Skeletal muscle tissue (tissue), 4 donors: ENCODE measurements around the gene LRRC32. TPM values are rescaled to one million over a fixed set of nuclear protein-coding genes. Genes with fewer than 3 reads are reported as not detected.

Experiments used
- H3K27ac ChIP-seq: one replicate; pipeline ENCODE4 v1.7.0; 2013; ENCODE audit warnings: mild to moderate bottlenecking, low read depth, low read length, inconsistent platforms
- H3K27me3 ChIP-seq, 3 donors: one replicate each; pipeline ENCODE4 v1.7.0; 2013; ENCODE audit warnings: low read length in 3 of 3; ENCODE audit not compliant: control insufficient read depth in 3 of 3, insufficient read depth in 3 of 3
- H3K36me3 ChIP-seq, 3 donors: one replicate each; pipeline ENCODE4 v1.7.0; 2013; ENCODE audit warnings: low read length in 3 of 3; ENCODE audit not compliant: control insufficient read depth in 3 of 3, insufficient read depth in 3 of 3
- H3K4me1 ChIP-seq, 3 donors: one replicate each; pipeline ENCODE4 v1.7.0; 2013; ENCODE audit warnings: low read length in 3 of 3, mild to moderate bottlenecking in 3 of 3; ENCODE audit not compliant: control insufficient read depth in 3 of 3, insufficient read depth in 3 of 3
- H3K4me3 ChIP-seq, 3 donors: one replicate each; pipeline ENCODE4 v1.7.0; 2013; ENCODE audit warnings: low read length in 3 of 3
- H3K9ac ChIP-seq, 3 donors: one replicate each; pipeline ENCODE4 v1.7.0; 2013; ENCODE audit warnings: low read length in 3 of 3, mild to moderate bottlenecking in 3 of 3, moderate library complexity in 2 of 3, low read depth in 1 of 3
- H3K9me3 ChIP-seq, 3 donors: one replicate each; pipeline ENCODE4 v1.7.0; 2013; ENCODE audit warnings: low read length in 3 of 3; ENCODE audit not compliant: control insufficient read depth in 3 of 3
- total RNA-seq: library from RNA; depleted of rRNA; stranded (reverse); fragments of >200 nt; gene quantifications from one replicate; pipeline ENCODE4 v1.2.3, GENCODE V29; 2014
- donor health status: Osteomylitis.

The LRRC32 gene
- total RNA-seq, 1 donor from 2014 or later, result 6.3 TPM

- Histone ChIP-seq H3K9ac (no peak overlapping the region), H3K36me3 (no peaks in the 10 kb centered on the region), H3K27ac (no peak overlapping the region), H3K4me3 (no peak overlapping the region), H3K4me1 (no peaks in the 10 kb centered on the region), H3K9me3 (no peaks in the 10 kb centered on the region), H3K27me3 (peaks cover 0 to 6% (median 0%) of the 10 kb centered on the region in 3 donors)
Measured at GRCh38 chr11:76691655-76692054, 21.1 kb upstream of the LRRC32 start.

- no peaks in the 10 kb centered on the region for H3K9me3 ChIP-seq
Measured at GRCh38 chr11:76690736-76691135, 20.2 kb upstream of the LRRC32 start.

GRCh38 chr11:76689313-76690260, 19.0 kb upstream of the LRRC32 start:
- no peak overlapping the region for H3K9ac ChIP-seq
- peaks cover 0 to 6% (median 0%) of the 10 kb centered on the region in 3 donors for H3K27me3 ChIP-seq
- no peak overlapping the region for H3K27ac ChIP-seq
- no peaks in the 10 kb centered on the region for H3K9me3 ChIP-seq
- H3K4me3 ChIP-seq, result no peak overlapping the region
- no peaks in the 10 kb centered on the region for H3K4me1 ChIP-seq
- H3K36me3 ChIP-seq, result no peaks in the 10 kb centered on the region

More at GRCh38 chr11:76690736-76691135, 20.2 kb upstream of the LRRC32 start:
- Histone ChIP-seq H3K27me3 (peaks cover 0 to 6% (median 0%) of the 10 kb centered on the region in 3 donors), H3K4me1 (no peaks in the 10 kb centered on the region), H3K9ac (no peak overlapping the region), H3K4me3 (no peak overlapping the region), H3K36me3 (no peaks in the 10 kb centered on the region), H3K27ac (no peak overlapping the region)

- Histone ChIP-seq H3K4me3 (no peak overlapping the region), H3K27ac (no peak overlapping the region), H3K9ac (no peak overlapping the region), H3K9me3 (no peaks in the 10 kb centered on the region), H3K27me3 (peaks cover 0 to 6% (median 0%) of the 10 kb centered on the region in 3 donors), H3K4me1 (no peaks in the 10 kb centered on the region), H3K36me3 (no peaks in the 10 kb centered on the region)
Measured at GRCh38 chr11:76688146-76688545, 17.6 kb upstream of the LRRC32 start.

- no peaks in the 10 kb centered on the region for H3K36me3 ChIP-seq
Measured at GRCh38 chr11:76686261-76687079, 15.9 kb upstream of the LRRC32 start.

GRCh38 chr11:76685831-76686230, 15.3 kb upstream of the LRRC32 start:
- Histone ChIP-seq H3K4me1 (no peaks in the 10 kb centered on the region), H3K27ac (no peak overlapping the region), H3K27me3 (peaks cover 0 to 11% (median 3%) of the 10 kb centered on the region in 3 donors), H3K9me3 (no peaks in the 10 kb centered on the region), H3K9ac (no peak overlapping the region), H3K4me3 (no peak overlapping the region), H3K36me3 (no peaks in the 10 kb centered on the region)

More at GRCh38 chr11:76686261-76687079, 15.9 kb upstream of the LRRC32 start:
- H3K9me3 ChIP-seq, result no peaks in the 10 kb centered on the region
- no peak overlapping the region for H3K9ac ChIP-seq
- peaks cover 0 to 9% (median 0%) of the 10 kb centered on the region in 3 donors for H3K27me3 ChIP-seq
- H3K4me3 ChIP-seq, result no peak overlapping the region
- no peak overlapping the region for H3K27ac ChIP-seq
- H3K4me1 ChIP-seq, result no peaks in the 10 kb centered on the region

GRCh38 chr11:76685237-76685636, 14.7 kb upstream of the LRRC32 start:
- H3K27me3 ChIP-seq, result peaks cover 0 to 11% (median 3%) of the 10 kb centered on the region in 3 donors
- no peaks in the 10 kb centered on the region for H3K36me3 ChIP-seq
- peaks cover 3 to 5% (median 4%) of the 10 kb centered on the region in 3 donors for H3K4me1 ChIP-seq
- H3K27ac ChIP-seq, result no peak overlapping the region
- H3K9me3 ChIP-seq, result no peaks in the 10 kb centered on the region
- H3K4me3 ChIP-seq, result no peak overlapping the region
- H3K9ac ChIP-seq, result no peak overlapping the region

GRCh38 chr11:76684516-76684915, 14.0 kb upstream of the LRRC32 start:
- peaks cover 0 to 11% (median 3%) of the 10 kb centered on the region in 3 donors for H3K27me3 ChIP-seq
- peaks cover 3 to 7% (median 4%) of the 10 kb centered on the region in 3 donors for H3K4me1 ChIP-seq
- no peaks in the 10 kb centered on the region for H3K9me3 ChIP-seq
- H3K36me3 ChIP-seq, result no peaks in the 10 kb centered on the region
- no peak overlapping the region for H3K4me3 ChIP-seq
- H3K9ac ChIP-seq, result no peak overlapping the region
- no peak overlapping the region for H3K27ac ChIP-seq

GRCh38 chr11:76683161-76684095, 12.9 kb upstream of the LRRC32 start:
- Histone ChIP-seq H3K4me1 (peaks cover 3 to 7% (median 4%) of the 10 kb centered on the region in 3 donors), H3K9ac (no peak overlapping the region), H3K4me3 (no peak overlapping the region), H3K27ac (no peak overlapping the region), H3K9me3 (no peaks in the 10 kb centered on the region), H3K27me3 (peaks cover 0 to 5% (median 3%) of the 10 kb centered on the region in 3 donors), H3K36me3 (no peaks in the 10 kb centered on the region)
